Parathyroid adenoma (tissue), 2 donors: ENCODE measurements around the gene ACOX1.

Source experiments
- H2AFZ ChIP-seq: fragments of 300-600 bp; sonication (generic); one replicate; pipeline ENCODE4 v1.7.0; 2017; ENCODE audit warnings: antibody characterized with exemption, mild to moderate bottlenecking
- H3K27ac ChIP-seq: fragments of 300-600 bp; sonication (generic); one replicate; pipeline ENCODE4 v1.7.0; 2017
- H3K27me3 ChIP-seq: fragments of 300-600 bp; sonication (generic); one replicate; pipeline ENCODE4 v1.7.0; 2017; ENCODE audit warnings: low read length; ENCODE audit not compliant: control insufficient read depth, insufficient read depth
- H3K36me3 ChIP-seq: fragments of 300-600 bp; sonication (generic); one replicate; pipeline ENCODE4 v1.7.0; 2017; ENCODE audit warnings: low read length; ENCODE audit not compliant: control insufficient read depth, insufficient read depth
- H3K4me1 ChIP-seq: fragments of 300-600 bp; sonication (generic); one replicate; pipeline ENCODE4 v1.7.0; 2017; ENCODE audit warnings: control low read depth
- H3K4me2 ChIP-seq: fragments of 300-600 bp; sonication (generic); one replicate; pipeline ENCODE4 v1.7.0; 2017; ENCODE audit warnings: low read length
- H3K4me3 ChIP-seq: fragments of 300-600 bp; sonication (generic); one replicate; pipeline ENCODE4 v1.7.0; 2017; ENCODE audit warnings: low read depth, low read length
- H3K79me2 ChIP-seq: fragments of 300-600 bp; sonication (generic); one replicate; pipeline ENCODE4 v1.7.0; 2017; ENCODE audit warnings: control low read depth
- H3K9ac ChIP-seq: fragments of 300-600 bp; sonication (generic); one replicate; pipeline ENCODE4 v1.7.0; 2017; ENCODE audit warnings: mild to moderate bottlenecking
- H3K9me3 ChIP-seq: fragments of 300-600 bp; sonication (generic); one replicate; pipeline ENCODE4 v1.7.0; 2017; ENCODE audit warnings: low read length; ENCODE audit not compliant: control insufficient read depth
- TF ChIP-seq, protein P1 (sequence below): fragments of 300-600 bp; sonication (generic); IDR thresholded peaks from one replicate; pipeline ENCODE4 v1.7.0; 2017; ENCODE audit warnings: antibody characterized with exemption, mild to moderate bottlenecking
- donor health status: primary hyperparathyroidism.

Gene ACOX1

GRCh38 chr17:75921596-75921995 is 57.4 kb downstream of the ACOX1 start:
- Histone ChIP-seq H3K79me2 (no peaks in the 10 kb centered on the region), H3K4me2 (no peak overlapping the region), H3K27me3 (no peaks in the 10 kb centered on the region), H3K4me3 (no peak overlapping the region), H3K36me3 (no peaks in the 10 kb centered on the region), H3K9ac (no peak overlapping the region), H3K27ac (no peak overlapping the region), H3K9me3 (no peaks in the 10 kb centered on the region), H2AFZ (no peak overlapping the region), H3K4me1 (no peaks in the 10 kb centered on the region)
- TF ChIP-seq, protein P1, sequence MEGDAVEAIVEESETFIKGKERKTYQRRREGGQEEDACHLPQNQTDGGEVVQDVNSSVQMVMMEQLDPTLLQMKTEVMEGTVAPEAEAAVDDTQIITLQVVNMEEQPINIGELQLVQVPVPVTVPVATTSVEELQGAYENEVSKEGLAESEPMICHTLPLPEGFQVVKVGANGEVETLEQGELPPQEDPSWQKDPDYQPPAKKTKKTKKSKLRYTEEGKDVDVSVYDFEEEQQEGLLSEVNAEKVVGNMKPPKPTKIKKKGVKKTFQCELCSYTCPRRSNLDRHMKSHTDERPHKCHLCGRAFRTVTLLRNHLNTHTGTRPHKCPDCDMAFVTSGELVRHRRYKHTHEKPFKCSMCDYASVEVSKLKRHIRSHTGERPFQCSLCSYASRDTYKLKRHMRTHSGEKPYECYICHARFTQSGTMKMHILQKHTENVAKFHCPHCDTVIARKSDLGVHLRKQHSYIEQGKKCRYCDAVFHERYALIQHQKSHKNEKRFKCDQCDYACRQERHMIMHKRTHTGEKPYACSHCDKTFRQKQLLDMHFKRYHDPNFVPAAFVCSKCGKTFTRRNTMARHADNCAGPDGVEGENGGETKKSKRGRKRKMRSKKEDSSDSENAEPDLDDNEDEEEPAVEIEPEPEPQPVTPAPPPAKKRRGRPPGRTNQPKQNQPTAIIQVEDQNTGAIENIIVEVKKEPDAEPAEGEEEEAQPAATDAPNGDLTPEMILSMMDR: no peak

DNA sequence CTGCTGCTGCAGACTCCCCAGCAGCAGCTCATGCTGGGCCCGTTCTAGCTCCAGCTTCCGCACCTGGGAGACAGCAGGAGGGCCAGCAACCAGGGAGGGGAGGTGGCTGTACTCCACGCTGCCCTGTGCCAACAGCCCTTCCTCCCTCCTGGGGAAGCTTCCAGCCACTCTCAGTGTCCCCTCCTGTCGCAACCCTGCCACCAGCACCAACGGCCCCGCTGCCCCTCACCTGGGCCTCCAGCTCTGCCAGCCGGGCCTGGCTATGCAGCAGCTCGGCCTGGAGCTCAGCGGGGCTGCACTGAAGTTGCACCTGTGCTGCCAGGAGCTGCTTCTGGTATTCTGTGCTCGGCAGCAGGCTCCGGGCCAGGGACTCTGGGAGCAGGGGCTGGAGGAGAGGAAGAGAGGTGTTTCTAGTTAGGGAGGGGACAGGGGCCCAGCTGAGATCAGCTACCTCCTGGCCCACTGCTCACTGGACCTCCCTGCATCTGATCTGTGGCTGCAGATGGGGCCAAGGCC is 58.9 kb downstream of the ACOX1 start:
- TF ChIP-seq, protein P1: no peak
- no peaks in the 10 kb centered on the region for H3K79me2 ChIP-seq
- H3K9me3 ChIP-seq: no peaks in the 10 kb centered on the region
- no peak overlapping the region for H2AFZ ChIP-seq
- no peaks in the 10 kb centered on the region for H3K27me3 ChIP-seq
- no peak overlapping the region for H3K27ac ChIP-seq
- H3K4me3 ChIP-seq: no peak overlapping the region
- no peaks in the 10 kb centered on the region for H3K36me3 ChIP-seq
- no peak overlapping the region for H3K9ac ChIP-seq
- no peak overlapping the region for H3K4me2 ChIP-seq
- no peaks in the 10 kb centered on the region for H3K4me1 ChIP-seq

DNA sequence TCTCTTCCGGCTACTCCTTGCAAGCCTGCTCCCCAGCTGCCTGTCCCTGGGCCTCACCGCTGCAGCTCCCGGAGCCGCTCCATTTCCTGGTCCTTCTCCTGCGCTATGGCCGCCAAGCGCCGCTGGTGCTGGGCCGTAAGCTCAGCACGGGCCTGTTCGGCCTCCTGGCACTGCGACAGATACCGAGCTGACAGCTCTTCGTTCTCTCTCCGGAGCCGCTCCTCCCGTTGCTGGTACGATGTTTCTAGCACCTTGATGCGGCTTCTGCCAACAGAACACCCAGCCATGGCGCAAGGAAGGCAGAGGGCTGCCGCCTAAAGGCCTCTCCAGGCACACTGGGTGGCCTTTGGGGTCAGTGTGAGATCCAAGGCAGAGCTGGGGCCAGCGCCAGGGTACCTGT is 59.4 kb downstream of the ACOX1 start:
- no peaks in the 10 kb centered on the region for H3K4me1 ChIP-seq
- no peak overlapping the region for H2AFZ ChIP-seq
- no peak overlapping the region for H3K4me2 ChIP-seq
- no peak overlapping the region for H3K4me3 ChIP-seq
- TF ChIP-seq, protein P1: no peak
- no peaks in the 10 kb centered on the region for H3K79me2 ChIP-seq
- H3K9ac ChIP-seq: no peak overlapping the region
- no peaks in the 10 kb centered on the region for H3K36me3 ChIP-seq
- H3K9me3 ChIP-seq: no peaks in the 10 kb centered on the region
- no peaks in the 10 kb centered on the region for H3K27me3 ChIP-seq
- H3K27ac ChIP-seq: no peak overlapping the region

DNA sequence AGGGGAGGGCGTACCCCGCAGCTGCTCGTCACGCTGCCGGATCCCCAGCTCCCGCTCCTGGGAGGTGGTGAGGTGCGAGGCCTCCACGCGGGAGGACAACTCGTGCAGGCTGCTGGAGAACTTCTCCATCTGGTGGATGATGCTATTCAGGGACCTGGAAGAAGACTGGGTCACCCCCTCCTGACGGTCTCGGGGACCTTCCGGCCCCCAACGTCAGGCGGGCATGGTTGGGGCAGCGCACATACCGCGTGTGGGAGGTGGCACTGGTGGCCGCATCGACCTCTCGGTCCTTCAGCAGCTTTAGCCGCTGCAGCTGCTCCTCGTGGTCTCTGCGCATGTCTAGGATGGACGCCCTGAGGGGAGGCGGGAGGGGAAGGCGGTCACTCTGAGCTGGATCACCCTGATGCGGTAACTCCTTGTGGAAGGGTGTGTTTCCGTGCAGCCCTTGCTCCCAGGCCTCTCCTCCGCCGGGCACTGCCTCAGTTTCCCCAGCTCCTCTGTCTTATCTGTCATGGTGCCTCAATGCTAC is 61.0 kb downstream of the ACOX1 start:
- Histone ChIP-seq H3K36me3 (no peaks in the 10 kb centered on the region), H3K4me1 (no peaks in the 10 kb centered on the region), H3K9me3 (no peaks in the 10 kb centered on the region), H3K27me3 (no peaks in the 10 kb centered on the region), H3K9ac (no peak overlapping the region), H2AFZ (no peak overlapping the region), H3K4me2 (no peak overlapping the region), H3K27ac (no peak overlapping the region), H3K4me3 (no peak overlapping the region), H3K79me2 (no peaks in the 10 kb centered on the region)
- TF ChIP-seq, protein P1: no peak
